Measurements from ENCODE around the gene PCDH17. TPM values are rescaled to one million over a fixed set of nuclear protein-coding genes. Genes with fewer than 3 reads are reported as not detected.

PCDH17 gene, protein sequence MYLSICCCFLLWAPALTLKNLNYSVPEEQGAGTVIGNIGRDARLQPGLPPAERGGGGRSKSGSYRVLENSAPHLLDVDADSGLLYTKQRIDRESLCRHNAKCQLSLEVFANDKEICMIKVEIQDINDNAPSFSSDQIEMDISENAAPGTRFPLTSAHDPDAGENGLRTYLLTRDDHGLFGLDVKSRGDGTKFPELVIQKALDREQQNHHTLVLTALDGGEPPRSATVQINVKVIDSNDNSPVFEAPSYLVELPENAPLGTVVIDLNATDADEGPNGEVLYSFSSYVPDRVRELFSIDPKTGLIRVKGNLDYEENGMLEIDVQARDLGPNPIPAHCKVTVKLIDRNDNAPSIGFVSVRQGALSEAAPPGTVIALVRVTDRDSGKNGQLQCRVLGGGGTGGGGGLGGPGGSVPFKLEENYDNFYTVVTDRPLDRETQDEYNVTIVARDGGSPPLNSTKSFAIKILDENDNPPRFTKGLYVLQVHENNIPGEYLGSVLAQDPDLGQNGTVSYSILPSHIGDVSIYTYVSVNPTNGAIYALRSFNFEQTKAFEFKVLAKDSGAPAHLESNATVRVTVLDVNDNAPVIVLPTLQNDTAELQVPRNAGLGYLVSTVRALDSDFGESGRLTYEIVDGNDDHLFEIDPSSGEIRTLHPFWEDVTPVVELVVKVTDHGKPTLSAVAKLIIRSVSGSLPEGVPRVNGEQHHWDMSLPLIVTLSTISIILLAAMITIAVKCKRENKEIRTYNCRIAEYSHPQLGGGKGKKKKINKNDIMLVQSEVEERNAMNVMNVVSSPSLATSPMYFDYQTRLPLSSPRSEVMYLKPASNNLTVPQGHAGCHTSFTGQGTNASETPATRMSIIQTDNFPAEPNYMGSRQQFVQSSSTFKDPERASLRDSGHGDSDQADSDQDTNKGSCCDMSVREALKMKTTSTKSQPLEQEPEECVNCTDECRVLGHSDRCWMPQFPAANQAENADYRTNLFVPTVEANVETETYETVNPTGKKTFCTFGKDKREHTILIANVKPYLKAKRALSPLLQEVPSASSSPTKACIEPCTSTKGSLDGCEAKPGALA (N-terminal part only)
- total RNA-seq: 0.65 TPM

DNA sequence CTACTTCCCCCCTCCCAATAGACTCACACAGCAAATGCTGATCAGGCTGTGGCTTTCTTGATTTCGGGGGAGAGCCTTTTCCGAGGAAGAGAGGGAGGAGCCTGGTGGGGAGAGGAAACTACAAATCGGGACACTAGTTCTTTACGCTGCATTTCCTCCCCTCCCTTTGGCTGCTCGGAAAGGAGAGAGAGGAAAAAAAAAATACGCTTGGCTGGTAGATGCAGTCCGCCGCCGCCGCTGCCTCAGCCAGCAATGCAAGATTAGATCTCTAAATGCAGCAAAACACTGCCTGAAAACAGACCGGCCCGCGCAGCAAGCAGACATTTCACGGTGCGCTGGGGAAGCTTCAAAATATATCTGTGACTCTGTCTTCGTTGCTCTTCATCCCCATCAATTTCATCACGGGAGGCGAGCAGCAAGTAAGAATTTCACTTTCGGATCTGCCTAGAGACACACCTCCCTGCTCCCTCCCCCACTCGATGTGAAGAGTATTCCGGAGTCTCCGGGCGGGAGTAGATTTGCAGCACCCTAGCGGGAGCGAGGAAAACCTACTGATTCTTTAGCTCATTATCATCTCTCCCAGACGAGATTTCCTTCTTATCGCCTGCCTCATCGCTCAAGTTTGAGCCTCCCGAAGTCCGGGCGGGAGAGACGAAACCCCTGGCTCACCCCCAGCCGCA, at the start of gene PCDH17:
Gene PCDH17, plus strand, starts transcription at position 149 of the 680 bp plus-strand sequence. CDS start 803 bp downstream, outside the sequence.
- peak; percentile 54 for ATAC-seq
- DNase-seq (ENCODE audit: low spot score): no peak

DNA sequence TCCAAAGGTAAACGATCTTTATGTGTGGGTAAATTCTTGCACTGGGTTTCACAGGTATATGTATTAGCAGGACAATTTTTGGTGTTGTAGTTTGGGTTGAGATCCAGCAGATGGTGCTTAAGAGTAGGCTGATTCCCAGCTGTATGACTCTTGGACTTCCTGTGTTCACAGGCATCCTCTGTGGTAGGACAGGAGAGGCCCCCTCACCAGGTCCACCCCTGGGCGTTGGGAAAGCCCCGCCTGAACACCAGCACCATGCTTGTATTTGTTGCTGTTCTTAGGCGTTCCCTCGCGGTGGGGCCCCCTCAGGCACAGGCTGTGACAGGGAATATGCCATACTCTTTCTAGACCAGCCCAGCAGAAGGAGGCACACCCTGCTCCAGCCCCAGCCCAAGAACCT, 49.5 kb upstream of the PCDH17 start:
- DNase-seq (ENCODE audit: low spot score): no peak
- ATAC-seq: peak; percentile 66

DNA sequence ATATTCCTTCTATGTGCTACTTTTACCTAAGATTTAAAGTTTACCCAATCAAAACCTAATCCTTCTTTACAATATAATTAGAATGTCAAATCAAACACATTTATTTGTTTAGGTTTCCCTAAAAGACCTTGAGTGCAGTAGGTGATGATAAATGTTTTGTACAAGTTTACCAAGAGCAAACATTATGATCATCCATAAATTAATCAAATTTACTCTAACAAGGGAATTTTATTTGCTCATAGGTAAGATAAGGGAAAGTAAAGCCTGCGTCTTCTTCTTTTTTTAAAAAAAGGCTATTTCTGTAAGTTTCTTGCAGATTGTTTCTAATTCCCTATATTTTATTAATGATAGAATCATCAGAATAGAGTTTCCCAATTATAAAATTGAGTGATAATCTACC, 48.0 kb upstream of the PCDH17 start:
- ATAC-seq: no peak

DNA sequence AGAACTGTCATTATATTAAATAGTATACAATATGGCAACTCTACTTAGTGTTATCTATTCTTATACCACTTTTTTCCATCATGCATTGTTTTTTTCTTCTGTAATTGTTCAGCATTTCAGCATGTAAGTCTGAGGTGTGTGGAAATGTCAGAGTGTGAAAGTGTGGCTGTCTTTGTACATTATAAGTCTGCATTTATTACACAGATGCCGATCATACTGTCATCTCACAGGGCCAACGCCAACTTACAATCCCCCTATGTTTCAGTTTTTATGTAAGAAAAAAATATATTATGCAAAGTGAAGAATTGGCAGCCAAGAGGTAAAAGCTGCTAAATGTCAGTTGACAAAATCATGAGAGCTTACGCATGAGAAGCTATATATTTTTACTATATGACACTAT, 42.9 kb upstream of the PCDH17 start:
- DNase-seq (ENCODE audit: low spot score) (no peak), ATAC-seq (no peak)

More for the DNA sequence above, 48.0 kb upstream of the PCDH17 start:
- DNase-seq (ENCODE audit: low spot score): no peak

DNA sequence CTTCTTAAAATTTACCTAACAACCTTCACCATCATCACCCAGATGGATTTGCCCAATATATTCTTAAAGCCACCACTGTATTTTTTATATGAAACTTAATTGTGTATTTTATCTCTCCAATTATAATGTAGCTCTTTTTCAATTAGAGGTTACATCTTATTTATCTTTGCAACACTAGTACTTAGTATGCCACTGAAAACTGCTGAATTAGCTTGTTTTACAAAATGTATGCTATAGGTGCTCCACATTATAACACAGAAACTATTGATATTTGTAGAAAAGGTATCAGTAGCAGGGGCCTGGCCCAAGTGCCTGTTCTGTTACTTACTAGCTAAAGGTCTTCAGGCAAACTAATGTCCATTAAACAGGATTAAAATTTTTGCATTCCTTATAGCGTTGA, 35.8 kb upstream of the PCDH17 start:
- DNase-seq (ENCODE audit: low spot score): no peak
- ATAC-seq: no peak

DNA sequence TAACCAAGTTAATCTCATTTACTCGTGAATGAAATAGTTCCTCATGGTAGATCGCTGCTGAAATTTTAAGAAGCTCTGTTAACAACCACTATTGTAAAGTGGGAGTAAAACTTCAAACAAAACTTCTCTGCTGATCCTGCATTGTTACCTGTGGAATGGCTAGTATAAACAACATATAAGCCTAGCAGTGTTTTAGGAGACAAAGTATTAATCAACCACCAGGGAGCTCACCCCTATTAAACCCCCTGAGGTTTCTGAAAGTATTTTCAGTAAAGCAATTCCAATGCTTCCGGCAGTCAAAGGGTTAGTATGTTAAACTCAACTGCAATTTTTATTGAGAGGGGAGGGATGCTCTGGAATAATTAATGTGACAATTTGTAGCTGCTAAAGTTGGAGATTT, 30.0 kb upstream of the PCDH17 start:
- no peak for ATAC-seq
- DNase-seq (ENCODE audit: low spot score): no peak

DNA sequence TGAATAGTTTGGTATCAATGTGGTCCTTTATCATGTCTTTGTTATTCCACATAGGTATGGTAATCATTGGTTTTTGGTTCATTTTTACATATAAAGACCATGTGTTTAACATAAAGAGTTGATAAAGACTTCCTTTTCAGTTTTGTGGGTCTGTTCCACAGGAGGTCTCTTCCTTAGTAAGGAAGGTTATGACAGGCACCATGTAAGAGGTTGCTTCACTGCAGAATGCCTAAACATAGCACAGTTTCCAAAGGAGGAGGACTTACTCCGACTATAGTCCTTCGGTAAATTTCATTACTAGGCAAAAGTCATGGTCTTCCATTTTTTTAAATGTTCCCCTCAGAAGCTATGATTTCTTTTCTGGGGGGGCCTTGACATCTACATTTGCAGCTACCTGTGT, 27.1 kb upstream of the PCDH17 start:
- ATAC-seq (no peak), DNase-seq (ENCODE audit: low spot score) (no peak)

DNA sequence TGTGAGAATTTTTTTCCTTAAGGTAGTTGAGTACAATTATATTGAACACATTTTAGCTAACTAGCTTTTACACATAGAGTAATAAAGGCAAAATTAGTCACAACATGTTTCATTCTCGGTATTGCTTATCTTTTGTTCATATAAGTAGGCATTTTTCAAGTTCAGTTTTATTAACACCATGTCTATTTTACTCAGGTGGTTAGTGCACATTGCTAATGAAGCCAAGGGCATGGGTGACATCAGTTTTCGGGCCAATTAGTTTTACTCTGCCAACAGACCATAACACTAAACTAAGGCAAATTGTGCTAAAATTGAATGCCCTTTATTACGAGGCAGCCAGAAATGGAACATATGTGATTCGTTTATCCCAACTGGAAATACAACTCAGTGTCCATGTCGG, 19.6 kb upstream of the PCDH17 start:
- ATAC-seq: no peak
- no peak for DNase-seq (ENCODE audit: low spot score)

DNA sequence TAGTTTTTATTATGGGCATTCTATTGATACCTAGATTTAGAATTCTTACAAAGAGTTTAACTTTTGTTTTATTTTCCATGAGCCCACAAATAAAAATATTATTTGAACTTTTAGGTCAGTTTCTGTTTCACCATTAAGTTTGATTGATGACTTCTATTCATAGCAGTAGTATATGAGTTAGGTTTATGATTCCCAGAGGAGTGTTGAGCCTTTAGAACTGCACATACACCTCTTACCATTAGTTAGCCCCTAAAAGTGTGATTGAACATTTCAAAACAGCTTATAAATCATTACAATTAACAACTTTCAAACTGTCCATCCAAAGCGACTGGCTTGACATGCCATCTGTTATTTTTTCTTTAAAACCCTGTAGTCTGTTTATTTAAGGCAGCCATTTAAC, 19.0 kb upstream of the PCDH17 start:
- ATAC-seq (no peak), DNase-seq (ENCODE audit: low spot score) (no peak)

DNA sequence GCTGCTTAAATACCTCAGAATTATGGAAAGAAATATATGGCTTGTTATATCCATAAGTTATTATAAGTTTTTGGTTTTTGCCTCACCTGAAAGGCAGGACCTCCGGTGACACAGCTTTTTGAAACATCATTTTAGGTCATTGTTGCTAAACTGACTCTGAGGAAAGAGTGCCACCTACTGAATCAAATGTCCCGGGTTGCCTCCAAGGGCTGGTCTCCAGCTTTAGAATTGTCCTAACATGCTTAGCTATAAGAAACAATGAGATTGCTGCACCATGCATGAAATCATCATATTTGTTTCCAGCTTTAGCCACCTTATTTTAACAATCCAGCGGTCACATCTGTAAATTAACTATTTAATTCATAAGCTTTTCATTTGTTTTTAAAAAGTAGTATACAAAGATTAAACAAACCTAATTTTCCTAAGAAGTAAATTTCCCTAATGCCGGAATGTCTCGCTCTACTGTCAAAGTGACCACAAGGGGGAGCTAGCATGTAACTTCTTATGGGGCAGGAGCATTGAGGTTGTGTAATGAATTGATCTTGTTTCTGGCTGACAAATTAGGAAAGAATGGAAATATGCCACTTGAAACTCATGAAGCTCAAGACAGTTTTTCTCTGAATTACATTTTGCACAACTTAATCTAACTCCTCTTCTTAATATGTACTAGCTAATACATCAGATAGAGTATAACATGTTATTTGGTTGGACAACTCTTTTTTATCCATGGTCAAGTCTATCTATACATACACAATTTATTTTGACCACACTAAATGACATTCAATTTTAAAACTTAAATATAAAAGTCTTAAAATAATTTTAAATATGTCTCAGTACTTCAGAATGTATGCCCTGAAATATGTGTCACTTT, 6.7 kb upstream of the PCDH17 start:
- ATAC-seq: peak; percentile 93
- peak; percentile 47 for DNase-seq (ENCODE audit: low spot score)

DNA sequence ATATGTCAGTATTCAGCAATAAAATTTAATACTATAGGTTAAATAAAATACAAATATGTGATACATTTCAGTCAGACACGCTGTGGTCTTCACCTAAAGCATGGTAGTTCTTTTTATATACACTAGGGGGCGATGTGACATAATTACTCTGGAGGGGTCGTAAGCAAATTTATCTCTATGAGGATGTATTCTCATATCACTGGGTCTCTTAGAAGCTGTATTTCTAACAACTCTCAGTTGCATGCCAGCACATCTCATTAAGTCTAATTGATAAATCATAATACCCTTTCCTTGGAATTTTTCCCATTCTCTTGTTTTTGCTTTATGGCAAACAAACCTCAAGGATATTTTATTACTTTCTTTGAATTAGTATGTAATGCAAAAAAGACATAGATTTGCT, 3.9 kb upstream of the PCDH17 start:
- DNase-seq (ENCODE audit: low spot score) (no peak), ATAC-seq (peak; percentile 57)

DNA sequence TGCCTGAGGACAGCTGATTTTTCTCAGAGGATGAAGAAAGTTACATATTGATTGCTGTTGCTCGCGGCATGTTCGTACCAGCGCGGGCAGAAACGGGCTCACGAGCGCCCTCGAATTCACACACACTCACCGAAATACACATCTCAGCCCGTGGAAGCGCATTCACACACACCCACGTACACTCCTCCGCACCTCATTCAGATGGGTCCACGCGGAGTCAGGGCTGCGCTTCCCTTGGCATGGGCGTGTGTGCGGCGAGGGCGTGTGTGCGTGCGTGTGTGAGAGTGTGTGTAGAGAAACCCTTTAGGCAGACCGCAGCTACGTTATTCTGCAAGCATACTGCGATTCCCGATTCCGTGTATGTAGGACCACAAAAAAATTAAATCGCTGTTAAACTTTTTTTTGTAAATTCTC, 2.1 kb upstream of the PCDH17 start:
- DNase-seq (ENCODE audit: low spot score) (no peak), ATAC-seq (peak; percentile 5)

DNA sequence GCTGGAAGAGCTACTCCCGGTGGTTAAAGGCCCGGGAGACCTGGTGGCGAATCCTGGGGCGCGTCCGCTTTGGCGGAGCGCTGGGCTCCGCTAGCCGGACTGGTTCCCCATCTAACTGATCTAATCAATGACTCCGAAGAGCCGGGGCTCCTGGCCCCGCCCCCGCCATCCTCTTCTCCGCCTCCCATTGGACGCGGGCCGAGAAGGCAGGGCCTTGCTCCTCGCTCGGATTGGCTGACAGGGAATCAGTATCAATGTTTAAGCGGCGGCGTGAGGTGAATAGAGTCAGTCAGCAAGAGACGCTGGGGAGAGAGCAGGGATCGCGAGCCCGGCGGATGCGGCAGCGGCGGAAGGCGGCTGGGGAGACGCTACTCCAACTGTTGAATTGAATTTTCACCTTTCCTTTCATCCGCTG, 1.7 kb upstream of the PCDH17 start:
- DNase-seq (ENCODE audit: low spot score) (peak; percentile 65), ATAC-seq (peak; percentile 57)

DNA sequence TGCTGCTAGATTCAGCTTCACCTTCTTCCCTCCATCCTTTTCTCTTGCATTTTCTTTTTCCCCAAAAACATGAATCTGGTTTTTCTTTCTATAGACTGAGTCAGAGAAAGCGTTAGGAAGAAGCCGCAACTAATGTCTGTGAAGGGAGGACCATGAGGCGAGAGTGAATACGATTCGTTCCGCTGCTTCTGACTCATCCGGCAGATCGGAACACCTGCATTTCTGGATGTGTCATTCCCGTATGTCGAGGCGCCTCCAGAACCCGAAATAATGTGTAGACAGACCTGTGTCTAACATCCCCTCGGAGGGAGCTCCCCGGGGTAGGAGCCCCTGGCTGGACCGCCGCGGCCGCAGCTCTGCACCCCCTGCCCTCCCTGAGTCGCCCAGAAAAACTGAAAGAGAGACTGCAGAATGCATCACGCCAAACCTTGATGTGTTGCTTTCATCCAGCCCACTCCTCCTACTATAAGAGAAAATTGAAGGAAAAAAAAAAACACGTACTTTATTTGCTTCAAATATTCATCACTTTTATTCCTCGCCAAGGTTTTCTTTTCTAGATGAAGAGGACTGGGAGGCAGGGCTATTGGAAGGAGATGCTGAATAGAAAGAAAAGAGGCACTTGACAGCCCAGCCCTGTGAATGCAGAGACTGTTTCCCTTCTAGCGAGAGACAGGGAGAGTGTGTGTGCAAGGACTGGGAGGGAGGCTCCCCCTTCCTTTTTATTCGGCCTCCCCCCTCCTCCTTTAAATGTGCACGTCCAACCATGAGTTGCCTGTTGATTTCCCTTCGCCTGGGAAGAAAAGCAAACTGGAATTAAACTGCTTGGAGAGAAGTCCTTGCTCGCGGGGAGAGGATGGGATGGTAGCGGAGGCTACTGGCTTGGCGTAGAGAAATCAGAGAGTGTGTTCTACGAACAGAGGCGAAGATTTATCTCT, 616 bp upstream of the PCDH17 start:
- ATAC-seq: no peak
- DNase-seq (ENCODE audit: low spot score): no peak

DNA sequence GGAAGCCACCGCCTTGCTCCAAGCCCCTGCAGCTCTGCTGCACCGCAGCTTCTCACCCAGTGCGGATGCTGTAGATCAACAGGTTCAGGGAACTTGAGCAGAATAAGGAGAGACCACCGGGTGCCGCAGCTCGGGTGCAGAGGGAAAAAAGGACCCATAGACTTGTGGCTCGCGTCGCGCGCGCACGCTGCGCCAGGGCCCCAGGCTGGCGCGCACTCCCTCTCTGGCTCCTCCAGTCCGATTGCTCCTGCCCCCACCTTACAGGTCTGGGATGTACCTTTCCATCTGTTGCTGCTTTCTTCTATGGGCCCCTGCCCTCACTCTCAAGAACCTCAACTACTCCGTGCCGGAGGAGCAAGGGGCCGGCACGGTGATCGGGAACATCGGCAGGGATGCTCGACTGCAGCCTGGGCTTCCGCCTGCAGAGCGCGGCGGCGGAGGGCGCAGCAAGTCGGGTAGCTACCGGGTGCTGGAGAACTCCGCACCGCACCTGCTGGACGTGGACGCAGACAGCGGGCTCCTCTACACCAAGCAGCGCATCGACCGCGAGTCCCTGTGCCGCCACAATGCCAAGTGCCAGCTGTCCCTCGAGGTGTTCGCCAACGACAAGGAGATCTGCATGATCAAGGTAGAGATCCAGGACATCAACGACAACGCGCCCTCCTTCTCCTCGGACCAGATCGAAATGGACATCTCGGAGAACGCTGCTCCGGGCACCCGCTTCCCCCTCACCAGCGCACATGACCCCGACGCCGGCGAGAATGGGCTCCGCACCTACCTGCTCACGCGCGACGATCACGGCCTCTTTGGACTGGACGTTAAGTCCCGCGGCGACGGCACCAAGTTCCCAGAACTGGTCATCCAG, 964 bp downstream of the PCDH17 start:
- ATAC-seq (no peak), DNase-seq (ENCODE audit: low spot score) (no peak)

DNA sequence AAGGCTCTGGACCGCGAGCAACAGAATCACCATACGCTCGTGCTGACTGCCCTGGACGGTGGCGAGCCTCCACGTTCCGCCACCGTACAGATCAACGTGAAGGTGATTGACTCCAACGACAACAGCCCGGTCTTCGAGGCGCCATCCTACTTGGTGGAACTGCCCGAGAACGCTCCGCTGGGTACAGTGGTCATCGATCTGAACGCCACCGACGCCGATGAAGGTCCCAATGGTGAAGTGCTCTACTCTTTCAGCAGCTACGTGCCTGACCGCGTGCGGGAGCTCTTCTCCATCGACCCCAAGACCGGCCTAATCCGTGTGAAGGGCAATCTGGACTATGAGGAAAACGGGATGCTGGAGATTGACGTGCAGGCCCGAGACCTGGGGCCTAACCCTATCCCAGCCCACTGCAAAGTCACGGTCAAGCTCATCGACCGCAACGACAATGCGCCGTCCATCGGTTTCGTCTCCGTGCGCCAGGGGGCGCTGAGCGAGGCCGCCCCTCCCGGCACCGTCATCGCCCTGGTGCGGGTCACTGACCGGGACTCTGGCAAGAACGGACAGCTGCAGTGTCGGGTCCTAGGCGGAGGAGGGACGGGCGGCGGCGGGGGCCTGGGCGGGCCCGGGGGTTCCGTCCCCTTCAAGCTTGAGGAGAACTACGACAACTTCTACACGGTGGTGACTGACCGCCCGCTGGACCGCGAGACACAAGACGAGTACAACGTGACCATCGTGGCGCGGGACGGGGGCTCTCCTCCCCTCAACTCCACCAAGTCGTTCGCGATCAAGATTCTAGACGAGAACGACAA, 1.8 kb downstream of the PCDH17 start:
- peak; percentile 58 for ATAC-seq
- DNase-seq (ENCODE audit: low spot score): peak; percentile 48

All from left lobe of liver (tissue), 2 donors.